GM12878 (cell line): ENCODE data around the gene TTYH1. TPM values are rescaled to one million over a fixed set of nuclear protein-coding genes. Genes with fewer than 3 reads are reported as not detected.
A peak's percentile ranks its signal among the peaks of the same experiment; 100 is the strongest.

Experiments used
- ATAC-seq: fragments of 200-7000 bp; cut with Tn5 transposase; 3 replicates; pipeline ENCODE4 v1.9.1; 2020; ENCODE audit warnings: mild to moderate bottlenecking, moderate library complexity
- BruUV-seq: library from RNA; stranded (reverse); fragments of 400-500 nt; replicated peaks from 2 replicates; lab custom pipeline; 2021; lab: Mats Ljungman, UMichigan
- CTCF ChIA-PET: fragments of 300-600 bp; sonication (Branson Sonifier 250); formaldehyde crosslinking; extraction: SDS; loops from one replicate; lab custom pipeline; 2021; ENCODE audit warnings: inconsistent platforms; lab: Yijun Ruan, JAX
- POLR2A ChIA-PET: fragments of 350-600 bp; formaldehyde crosslinking; extraction: SDS; loops from one replicate; lab custom pipeline; 2021; ENCODE audit warnings: inconsistent platforms; lab: Charles Lee
- RAD21 ChIA-PET: fragments of 300-600 bp; sonication (Branson Sonifier 250); formaldehyde crosslinking; loops from one replicate; lab custom pipeline; 2023; ENCODE audit warnings: antibody characterized with exemption; ENCODE audit not compliant: unreplicated experiment; lab: Charles Lee
- SMC1A ChIA-PET: fragments of 300-600 bp; sonication (Branson Sonifier 250); formaldehyde crosslinking; loops from one replicate; lab custom pipeline; 2023; ENCODE audit not compliant: unreplicated experiment, uncharacterized antibody; lab: Charles Lee
- DNase-seq: peaks from one replicate; pipeline ENCODE4 v3.0.0-alpha.2; 2011; ENCODE audit warnings: low read depth, low spot score
- FAIRE-seq: peaks from 3 replicates; lab custom pipeline; 2011; peaks lifted over from hg19 to GRCh38; lab: Jason Lieb, UNC
- H2AFZ ChIP-seq: 2 replicates; pipeline ENCODE4 v1.6.0; 2011; ENCODE audit warnings: low read depth, low read length, control low read depth; ENCODE audit not compliant: control insufficient read depth
- H3K27ac ChIP-seq: 2 replicates; pipeline ENCODE4 v1.5.1; 2011; ENCODE audit warnings: control low read depth; ENCODE audit not compliant: control insufficient read depth, insufficient read depth
- H3K27me3 ChIP-seq, 2 experiments: replicated peaks in 1 of 2; 2 replicates each; pipeline versions ENCODE4 v1.6.0 to v1.6.1; 2011; ENCODE audit warnings: low read length in 1 of 2; ENCODE audit not compliant: control insufficient read depth in 2 of 2, insufficient read depth in 2 of 2
- H3K36me3 ChIP-seq, 2 experiments: 2 replicates each; pipeline ENCODE4 v1.5.1; 2011; ENCODE audit warnings: low read length in 1 of 2; ENCODE audit not compliant: control insufficient read depth in 2 of 2, insufficient read depth in 2 of 2
- H3K4me1 ChIP-seq: 2 replicates; pipeline ENCODE4 v1.6.1; 2011; ENCODE audit warnings: mild to moderate bottlenecking, low read length, moderate library complexity, mixed read lengths; ENCODE audit not compliant: control insufficient read depth, insufficient read depth
- H3K4me2 ChIP-seq: 2 replicates; pipeline ENCODE4 v1.6.0; 2011; ENCODE audit warnings: control low read depth; ENCODE audit not compliant: control insufficient read depth, insufficient read depth
- H3K4me3 ChIP-seq: fragments of 200-600 bp; sonication (generic); 2 replicates; pipeline ENCODE4 v1.5.1; 2016
- H3K79me2 ChIP-seq: 2 replicates; pipeline ENCODE4 v1.6.0; 2011; ENCODE audit warnings: low read length; ENCODE audit not compliant: control insufficient read depth, insufficient read depth
- H3K9ac ChIP-seq: 2 replicates; pipeline ENCODE4 v1.8.0; 2011; ENCODE audit warnings: low read length, control low read depth, mixed read lengths; ENCODE audit not compliant: control insufficient read depth, insufficient read depth
- H3K9me3 ChIP-seq: replicated peaks from 3 replicates; pipeline ENCODE4 v1.5.1; 2011; ENCODE audit warnings: mild to moderate bottlenecking, low read length; ENCODE audit not compliant: control insufficient read depth, insufficient read depth
- H4K20me1 ChIP-seq: 2 replicates; pipeline ENCODE4 v1.6.0; 2011; ENCODE audit not compliant: control insufficient read depth, insufficient read depth
- POLR2A ChIP-seq: IDR thresholded peaks from 2 replicates; pipeline ENCODE4 v1.6.1; 2011; ENCODE audit warnings: low read depth, mild to moderate bottlenecking, low read length
- WRNIP1 ChIP-seq: IDR thresholded peaks from 2 replicates; pipeline ENCODE4 v1.6.1; 2011; ENCODE audit warnings: low read depth, low read length, improper control_type of control experiment, borderline replicate concordance
- WGBS: methylation state at CpG from one replicate; pipeline ENCODE4 v1.1.6; 2016; ENCODE audit warnings: low lambda C conversion rate; ENCODE audit not compliant: insufficient replicate concordance, insufficient coverage; ENCODE audit errors: missing lambda C conversion rate; 5-methylcytosine and 5-hydroxymethylcytosine counted together
- in situ Hi-C: fragments of 300-500 bp; cut with MboI; formaldehyde crosslinking; loops from 9 replicates; pipeline ENCODE4 v1.14.3; 2018; ENCODE audit warnings: mixed read lengths
- intact Hi-C: fragments of 100-400 bp; cut with micrococcal nuclease; formaldehyde crosslinking; loops from one replicate; pipeline ENCODE4 v1.14.2; 2022; ENCODE audit not compliant: unreplicated experiment
- polyA plus RNA-seq, 11 experiments: library from polyadenylated mRNA; depleted of rRNA in 4 of 11; unstranded in 6 of 11; stranded (reverse) in 5 of 11; fragments of >200 nt; fragmentation: Nextera tagmentation in 4 of 11; fragmentation: Illumina TruSeq in 1 of 11; extraction: Ambion mirVana in 4 of 11; extraction: Trizol in 1 of 11; gene quantifications; 1 replicate in 1 of 11; 2 replicates in 10 of 11; pipeline versions ENCODE4 v1.2.1 to v1.2.3, GENCODE V29; 2011 to 2016; ENCODE audit warnings: inconsistent platforms in 2 of 11, missing spikeins in 2 of 11, low read depth in 1 of 11
- total RNA-seq, 4 experiments: library from RNA; depleted of rRNA in 3 of 4; stranded (reverse); fragments of >200 nt in 3 of 4; fragmentation: Illumina TruSeq in 1 of 4; extraction: Trizol in 1 of 4; gene quantifications; 2 replicates each; pipeline versions ENCODE4 v1.2.1 to v1.2.3, GENCODE V29; 2013 to 2021
- TF ChIP-seq, protein P1 (sequence below), 3 experiments: IDR thresholded peaks in 2 of 3; conservative IDR thresholded peaks in 1 of 3; 2 replicates each; pipeline ENCODE4 v1.5.1; 2011; ENCODE audit warnings: low read depth in 3 of 3, low read length in 3 of 3, mild to moderate bottlenecking in 3 of 3, control low read depth in 2 of 3, moderate library complexity in 2 of 3, inconsistent platforms in 1 of 3, mixed read lengths in 1 of 3; ENCODE audit not compliant: control insufficient read depth in 2 of 3, insufficient read depth in 1 of 3; ENCODE audit errors: extremely low read depth in 1 of 3

The TTYH1 gene
- total and polyA plus RNA-seq, 10 of the 15 experiments (the other 5 are each of a cell fraction or from before 2014, with no cell fraction given): 0.01 to 0.36 (median 0.09) TPM; not detected in 3

DNA sequence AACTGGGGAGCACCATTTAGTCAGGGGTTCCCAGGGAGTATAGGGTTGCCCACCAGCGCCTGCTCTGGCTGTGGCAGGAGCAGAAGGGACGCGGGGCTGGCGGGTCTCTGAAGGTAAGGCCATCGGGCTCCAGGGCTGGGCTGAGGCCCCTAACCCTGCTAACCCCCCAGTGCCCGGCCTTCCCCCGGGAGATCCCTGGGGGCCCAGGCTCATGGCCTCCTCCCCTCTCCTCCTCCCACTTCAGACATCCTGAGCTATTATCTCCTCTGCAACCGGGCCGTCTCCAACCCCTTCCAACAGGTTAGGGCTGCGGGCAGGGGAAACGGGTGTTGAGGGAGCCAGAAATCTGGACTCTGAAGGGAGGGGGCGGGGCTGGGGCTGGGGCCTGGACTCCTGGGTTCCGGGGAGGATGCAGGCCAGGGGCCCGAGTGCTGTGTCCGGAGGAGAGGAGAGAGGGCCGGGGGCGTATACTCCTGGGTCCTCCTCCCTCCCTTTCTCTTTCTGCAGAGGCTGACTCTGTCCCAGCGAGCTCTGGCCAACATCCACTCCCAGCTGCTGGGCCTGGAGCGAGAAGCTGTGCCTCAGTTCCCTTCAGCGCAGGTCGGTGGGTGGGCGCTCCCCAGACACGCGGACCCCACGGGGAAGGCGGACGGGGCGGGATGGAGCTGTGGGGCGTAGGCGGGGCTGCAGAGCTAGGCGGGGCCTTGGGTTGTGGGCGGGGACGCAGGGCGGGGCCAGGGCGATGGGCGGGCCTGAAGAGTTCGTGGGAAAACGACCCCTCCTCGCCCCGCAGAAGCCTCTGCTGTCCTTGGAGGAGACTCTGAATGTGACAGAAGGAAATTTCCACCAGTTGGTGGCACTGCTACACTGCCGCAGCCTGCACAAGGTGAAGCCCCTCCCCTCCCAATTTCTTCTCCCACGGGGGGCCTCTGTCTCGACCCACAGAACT, 15.3 kb downstream of the TTYH1 start:
- H4K20me1 ChIP-seq: no peaks in the 10 kb centered on the region; the same call in 1 of the 2 replicates
- 8% methylated on average over 37 of the region's 43 CpGs for WGBS
- intact Hi-C loops: no loop called here
- H3K9ac ChIP-seq: no peak overlapping the region
- no peaks in the 10 kb centered on the region for H3K4me1 ChIP-seq
- TF ChIP-seq WRNIP1: no peak
- peak; percentile 31; the same call in 1 of the 2 replicates for TF ChIP-seq POLR2A
- TF ChIP-seq, protein P1, sequence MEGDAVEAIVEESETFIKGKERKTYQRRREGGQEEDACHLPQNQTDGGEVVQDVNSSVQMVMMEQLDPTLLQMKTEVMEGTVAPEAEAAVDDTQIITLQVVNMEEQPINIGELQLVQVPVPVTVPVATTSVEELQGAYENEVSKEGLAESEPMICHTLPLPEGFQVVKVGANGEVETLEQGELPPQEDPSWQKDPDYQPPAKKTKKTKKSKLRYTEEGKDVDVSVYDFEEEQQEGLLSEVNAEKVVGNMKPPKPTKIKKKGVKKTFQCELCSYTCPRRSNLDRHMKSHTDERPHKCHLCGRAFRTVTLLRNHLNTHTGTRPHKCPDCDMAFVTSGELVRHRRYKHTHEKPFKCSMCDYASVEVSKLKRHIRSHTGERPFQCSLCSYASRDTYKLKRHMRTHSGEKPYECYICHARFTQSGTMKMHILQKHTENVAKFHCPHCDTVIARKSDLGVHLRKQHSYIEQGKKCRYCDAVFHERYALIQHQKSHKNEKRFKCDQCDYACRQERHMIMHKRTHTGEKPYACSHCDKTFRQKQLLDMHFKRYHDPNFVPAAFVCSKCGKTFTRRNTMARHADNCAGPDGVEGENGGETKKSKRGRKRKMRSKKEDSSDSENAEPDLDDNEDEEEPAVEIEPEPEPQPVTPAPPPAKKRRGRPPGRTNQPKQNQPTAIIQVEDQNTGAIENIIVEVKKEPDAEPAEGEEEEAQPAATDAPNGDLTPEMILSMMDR (IDR thresholded peaks at IDR 0.05 in 2 of 3, conservative IDR thresholded peaks at IDR 0.05 in 1 of 3; ENCODE audit: control insufficient read depth in 2 of 3, extremely low read depth in 1 of 3, insufficient read depth in 1 of 3, low read depth in 3 of 3, low read length in 3 of 3): peak in 1 of 3 experiments; percentile 38; a peak in 1 of 6 replicates
- no peaks in the 10 kb centered on the region for H3K79me2 ChIP-seq
- DNase-seq: no peak
- ChIA-PET SMC1A (no interaction called here), RAD21 (interaction anchor here (0.6 to 1.0 kb wide), 2 partner anchors 14 to 244 kb away, joined by 3 read pairs; no protein-coding TSS in a partner anchor), POLR2A (interaction anchor here (0.6 to 1.0 kb wide), 3 partner anchors 10 to 18 kb away, joined by 3 read pairs; partner anchors contain the start of gene LENG8), CTCF (interaction anchor here (1.5 kb wide), 2 partner anchors 18 to 47 kb away, joined by 4 read pairs; partner anchors contain the start of gene LENG8)
- FAIRE-seq: no peak
- ATAC-seq: peak; percentile 89
- no peaks in the 10 kb centered on the region for H3K9me3 ChIP-seq
- peak overlapping the region; percentile 71; the same call in 1 of the 2 replicates for H3K4me2 ChIP-seq
- H3K36me3 ChIP-seq: no peaks in the 10 kb centered on the region; a peak in 1 of 4 replicates
- no peak overlapping the region for H3K27ac ChIP-seq
- H3K4me3 ChIP-seq: no peak overlapping the region
- H3K27me3 ChIP-seq: no peaks in the 10 kb centered on the region; a peak in 1 of 4 replicates
- no TSS peak for BruUV-seq
- in situ Hi-C loops: no loop called here
- no peak overlapping the region for H2AFZ ChIP-seq
